K562 (cell line): ENCODE measurements around the gene TFF2. TPM values are rescaled to one million over a fixed set of nuclear protein-coding genes. Genes with fewer than 3 reads are reported as not detected.

ENCODE experiments used
- ATAC-seq: fragments of 200-7000 bp; cut with Tn5 transposase; 3 replicates; pipeline ENCODE4 v1.9.1; 2020; ENCODE audit warnings: moderate library complexity
- BruUV-seq: library from RNA; stranded (reverse); fragments of 400-500 nt; replicated peaks from 2 replicates; lab custom pipeline; 2021; lab: Mats Ljungman, UMichigan
- CTCF ChIA-PET: fragments of 300-600 bp; formaldehyde crosslinking; extraction: SDS; loops from one replicate; lab custom pipeline; 2021; ENCODE audit warnings: low intra/inter-chr PET ratio; lab: Yijun Ruan, JAX
- POLR2A ChIA-PET: fragments of 300-600, 350-650 bp; sonication (Branson Sonifier 250); formaldehyde crosslinking; extraction: SDS; loops from one replicate; lab custom pipeline; 2021; ENCODE audit warnings: antibody characterized with exemption, inconsistent platforms; lab: Yijun Ruan, JAX
- DNase-seq, 4 experiments: peaks; one replicate each; pipeline versions ENCODE4 v3.0.0 to v3.0.0-alpha.2; 2011 to 2018; ENCODE audit warnings: low spot score in 3 of 4, mixed read lengths in 3 of 4; ENCODE audit errors: extremely low read depth in 1 of 4
- FAIRE-seq: peaks from 2 replicates; lab custom pipeline; 2011; peaks lifted over from hg19 to GRCh38; lab: Jason Lieb, UNC
- H2AFZ ChIP-seq: 2 replicates; pipeline ENCODE4 v1.6.0; 2011; ENCODE audit warnings: low read depth, low read length, control low read depth, inconsistent platforms
- H3K27ac ChIP-seq: fragments of 200-600 bp; 3 replicates; pipeline ENCODE4 v1.8.0; 2011; ENCODE audit warnings: low read depth, mild to moderate bottlenecking, control low read depth, inconsistent platforms, low read length, moderate library complexity, mixed read lengths; ENCODE audit errors: extremely low read depth
- H3K27me3 ChIP-seq, 2 experiments: fragments of 300-600 bp in 1 of 2; 2 replicates in 1 of 2; 3 replicates in 1 of 2; pipeline versions ENCODE4 v1.6.0 to v1.8.0; 2011; ENCODE audit warnings: inconsistent platforms in 2 of 2, low read length in 2 of 2, mild to moderate bottlenecking in 1 of 2, mixed read lengths in 1 of 2, moderate library complexity in 1 of 2; ENCODE audit not compliant: control insufficient read depth in 2 of 2, insufficient read depth in 2 of 2
- H3K36me3 ChIP-seq: fragments of 300-600 bp; 3 replicates; pipeline ENCODE4 v1.8.0; 2011; ENCODE audit warnings: mild to moderate bottlenecking, low read length, inconsistent platforms; ENCODE audit not compliant: control insufficient read depth, insufficient read depth
- H3K4me1 ChIP-seq, 2 experiments: fragments of 200-600 bp in 1 of 2; replicated peaks in 1 of 2; 2 replicates in 1 of 2; 3 replicates in 1 of 2; pipeline versions ENCODE4 v1.5.1 to v1.8.0; 2011; ENCODE audit warnings: inconsistent platforms in 2 of 2, low read length in 2 of 2, mild to moderate bottlenecking in 1 of 2, mixed read lengths in 1 of 2, moderate library complexity in 1 of 2; ENCODE audit not compliant: control insufficient read depth in 2 of 2, insufficient read depth in 2 of 2
- H3K4me2 ChIP-seq: 2 replicates; pipeline ENCODE4 v1.6.1; 2011; ENCODE audit warnings: low read length, control low read depth, inconsistent platforms, mixed read lengths; ENCODE audit not compliant: insufficient read depth
- H3K4me3 ChIP-seq: fragments of 200-600 bp; sonication (generic), shearing (Covaris generic); 2 replicates; pipeline ENCODE4 v1.5.1; 2016; ENCODE audit warnings: control low read depth, inconsistent platforms
- H3K79me2 ChIP-seq: fragments of 200-600 bp; 3 replicates; pipeline ENCODE4 v1.8.0; 2011; ENCODE audit warnings: low read length, inconsistent platforms; ENCODE audit not compliant: control insufficient read depth, insufficient read depth
- H3K9ac ChIP-seq, 2 experiments: 2 replicates each; pipeline versions ENCODE4 v1.6.0 to v1.6.1; 2011; ENCODE audit warnings: low read depth in 2 of 2, low read length in 2 of 2, control low read depth in 1 of 2, inconsistent platforms in 1 of 2, mild to moderate bottlenecking in 1 of 2, mixed read lengths in 1 of 2; ENCODE audit not compliant: insufficient read depth in 1 of 2
- H3K9me1 ChIP-seq: one replicate; pipeline ENCODE4 v1.6.0; 2011; ENCODE audit warnings: inconsistent platforms, mild to moderate bottlenecking, low read length, moderate library complexity; ENCODE audit not compliant: control insufficient read depth, insufficient read depth
- H3K9me3 ChIP-seq: replicated peaks from 2 replicates; pipeline ENCODE4 v1.5.1; 2011; ENCODE audit warnings: low read depth, low read length, inconsistent platforms; ENCODE audit not compliant: control insufficient read depth, insufficient read depth
- H4K20me1 ChIP-seq: replicated peaks from 2 replicates; pipeline ENCODE4 v1.6.1; 2011; ENCODE audit warnings: low read length, inconsistent platforms, mixed read lengths; ENCODE audit not compliant: control insufficient read depth, insufficient read depth
- ETV5 ChIP-seq: sonication (generic); formaldehyde crosslinking; IDR thresholded peaks from 2 replicates; pipeline ENCODE4 v1.4.0; 2020; ENCODE audit warnings: low read depth, mild to moderate bottlenecking, missing genetic modification reagents
- HNRNPK ChIP-seq: fragments of 200-400 bp; formaldehyde crosslinking; IDR thresholded peaks from one replicate; pipeline ENCODE4 v1.6.1; 2018; ENCODE audit warnings: mild to moderate bottlenecking, low read depth, low read length; ENCODE audit not compliant: poor library complexity, severe bottlenecking
- KLF13 ChIP-seq: fragments of 450-650 bp; IDR thresholded peaks from 2 replicates; pipeline ENCODE4 v1.6.1; 2016; ENCODE audit warnings: missing genetic modification characterization, low read depth, mild to moderate bottlenecking, missing compliant biosample characterization, moderate library complexity, borderline replicate concordance
- NCOA1 ChIP-seq: fragments of 450-650 bp; IDR thresholded peaks from 2 replicates; pipeline ENCODE4 v1.6.1; 2016; ENCODE audit warnings: low read depth
- TSC22D4 ChIP-seq: fragments of 450-650 bp; IDR thresholded peaks from 2 replicates; pipeline ENCODE4 v1.6.1; 2016; ENCODE audit warnings: missing genetic modification characterization, missing biosample characterization, control low read depth
- ZBTB8A ChIP-seq: fragments of 450-650 bp; IDR thresholded peaks from 2 replicates; pipeline ENCODE4 v1.6.1; 2018; ENCODE audit warnings: mild to moderate bottlenecking, moderate library complexity; ENCODE audit not compliant: partially characterized antibody
- ZNF175 ChIP-seq: fragments of 200-800 bp; sonication (Bioruptor generic); IDR thresholded peaks from 2 replicates; pipeline ENCODE4 v1.6.1; 2016; ENCODE audit warnings: low read depth, mild to moderate bottlenecking, missing genetic modification characterization, missing compliant biosample characterization
- WGBS: fragments of 100-300 bp; shearing (Covaris generic); methylation state at CpG from one replicate; pipeline ENCODE4 v1.1.6; 2016; ENCODE audit warnings: low coverage, mixed read lengths; ENCODE audit not compliant: insufficient coverage; ENCODE audit errors: missing lambda C conversion rate; 5-methylcytosine and 5-hydroxymethylcytosine counted together
- in situ Hi-C: fragments of 300-500 bp; cut with MboI; formaldehyde crosslinking; loops from 4 replicates; pipeline ENCODE4 v1.15.0; 2018; ENCODE audit warnings: inconsistent platforms, mixed read lengths
- intact Hi-C: fragments of 100-400 bp; cut with micrococcal nuclease; formaldehyde crosslinking; loops from 2 replicates; pipeline ENCODE4 v1.14.2; 2022
- polyA plus RNA-seq, 8 experiments: library from polyadenylated mRNA; depleted of rRNA in 4 of 8; stranded (reverse) in 5 of 8; unstranded in 3 of 8; fragments of >200 nt; fragmentation: Nextera tagmentation in 2 of 8; fragmentation: Illumina TruSeq in 1 of 8; extraction: Ambion mirVana in 2 of 8; extraction: Trizol in 1 of 8; gene quantifications; 2 replicates each; pipeline versions ENCODE4 v1.2.1 to v1.2.3, GENCODE V29; 2011 to 2014; ENCODE audit warnings: inconsistent platforms in 1 of 8, missing spikeins in 1 of 8
- total RNA-seq, 7 experiments: library from RNA; depleted of rRNA in 6 of 7; stranded (reverse); fragments of >200 nt in 6 of 7; fragmentation: Illumina TruSeq in 2 of 7; extraction: Trizol in 2 of 7; gene quantifications; 2 replicates each; pipeline versions ENCODE4 v1.2.1 to v1.2.3, GENCODE V29; 2011 to 2021; ENCODE audit warnings: low replicate concordance in 1 of 7
- TF ChIP-seq, protein P1 (sequence below): fragments of 250-450 bp; sonication (Bioruptor Pico); IDR thresholded peaks from 2 replicates; pipeline ENCODE4 v1.5.0; 2022; ENCODE audit warnings: mild to moderate bottlenecking
- TF ChIP-seq, protein P2 (sequence below), 3 experiments: IDR thresholded peaks in 2 of 3; conservative IDR thresholded peaks in 1 of 3; 2 replicates each; pipeline ENCODE4 v1.5.1; 2011 to 2012; ENCODE audit warnings: low read length in 3 of 3, mild to moderate bottlenecking in 3 of 3, control low read depth in 2 of 3, improper control_type of control experiment in 1 of 3, inconsistent platforms in 1 of 3, low read depth in 1 of 3, mixed read lengths in 1 of 3, moderate library complexity in 1 of 3; ENCODE audit not compliant: insufficient read depth in 2 of 3
- TF ChIP-seq, protein P3 (sequence below): fragments of 250-450 bp; sonication (Bioruptor Pico); IDR thresholded peaks from 2 replicates; pipeline ENCODE4 v1.4.0; 2020; ENCODE audit warnings: mild to moderate bottlenecking, moderate library complexity

Gene TFF2
- total and polyA plus RNA-seq, 9 of the 15 experiments (the other 6 are each of a cell fraction or from before 2014, with no cell fraction given) = not detected

DNA sequence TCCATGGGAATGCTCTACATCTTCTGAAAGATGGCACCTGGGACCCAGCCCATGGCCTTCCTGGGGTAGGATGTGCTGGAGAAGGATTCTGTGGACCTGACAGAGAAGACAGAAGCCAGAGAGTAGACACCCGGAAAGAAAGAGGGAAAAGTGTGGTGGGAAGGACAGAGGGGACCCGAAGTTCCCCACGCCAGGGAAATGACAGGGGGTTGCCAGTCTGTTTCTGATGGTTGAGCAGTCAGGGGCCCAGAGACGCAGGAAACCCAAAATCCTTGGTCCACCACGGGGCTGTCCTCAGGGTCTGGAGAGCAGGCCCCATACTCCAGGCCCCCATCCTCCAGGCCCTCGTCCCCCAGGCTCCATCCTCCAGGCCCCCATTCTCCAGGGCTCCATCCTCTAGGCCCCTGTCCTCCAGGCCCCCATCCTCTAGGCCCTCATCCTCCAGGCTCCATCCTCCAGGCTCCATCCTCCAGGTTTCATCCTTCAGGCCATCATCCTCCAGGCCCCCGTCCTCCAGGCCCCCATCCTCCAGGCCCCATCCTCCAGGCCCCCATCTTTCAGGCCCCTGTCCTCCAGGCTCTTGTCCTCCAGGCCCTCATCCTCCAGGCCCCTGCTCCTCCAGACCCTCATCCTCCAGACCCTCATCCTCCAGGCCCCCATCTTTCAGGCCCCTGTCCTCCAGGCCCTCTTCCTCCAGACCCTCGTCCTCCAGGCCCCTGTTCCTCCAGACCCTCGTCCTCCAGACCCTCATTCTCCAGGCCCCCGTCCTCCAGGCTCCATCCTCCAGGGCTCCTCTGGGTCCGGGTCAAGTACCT lies 1.0 kb upstream of the TFF2 start:
- no peak for FAIRE-seq
- H3K4me1 ChIP-seq = peaks cover 0 to 4% of the 10 kb centered on the region in 2 experiments; a peak in 1 of 5 replicates
- H3K36me3 ChIP-seq = no peaks in the 10 kb centered on the region
- H3K4me2 ChIP-seq = no peak overlapping the region
- H3K9ac ChIP-seq = no peak overlapping the region
- ChIA-PET POLR2A (no interaction called here), CTCF (no interaction called here)
- DNase-seq = no peak
- no peaks in the 10 kb centered on the region; the same call in 1 of the 2 replicates for H4K20me1 ChIP-seq
- H2AFZ ChIP-seq = no peak overlapping the region
- H3K27me3 ChIP-seq = peaks cover 21 to 55% of the 10 kb centered on the region in 2 experiments
- WGBS = under 1% methylated on average over 11 of the region's 11 CpGs
- BruUV-seq = no TSS peak
- no peak for ATAC-seq
- H3K79me2 ChIP-seq = no peaks in the 10 kb centered on the region
- H3K9me3 ChIP-seq = 0 out of 2 replicates have a peak, but pooled peaks cover 2% of the 10 kb centered on the region
- no peaks in the 10 kb centered on the region for H3K9me1 ChIP-seq
- in situ Hi-C loops (no loop called here), intact Hi-C loops (no loop called here)
- H3K4me3 ChIP-seq = no peak overlapping the region
- H3K27ac ChIP-seq = no peak overlapping the region
- TF ChIP-seq HNRNPK (no peak), ETV5 (no peak), KLF13 (tag) (no peak), ZBTB8A (no peak), NCOA1 (no peak), TSC22D4 (no peak), ZNF175 (CRISPR knock-in tag) (no peak)
- TF ChIP-seq, protein P1, sequence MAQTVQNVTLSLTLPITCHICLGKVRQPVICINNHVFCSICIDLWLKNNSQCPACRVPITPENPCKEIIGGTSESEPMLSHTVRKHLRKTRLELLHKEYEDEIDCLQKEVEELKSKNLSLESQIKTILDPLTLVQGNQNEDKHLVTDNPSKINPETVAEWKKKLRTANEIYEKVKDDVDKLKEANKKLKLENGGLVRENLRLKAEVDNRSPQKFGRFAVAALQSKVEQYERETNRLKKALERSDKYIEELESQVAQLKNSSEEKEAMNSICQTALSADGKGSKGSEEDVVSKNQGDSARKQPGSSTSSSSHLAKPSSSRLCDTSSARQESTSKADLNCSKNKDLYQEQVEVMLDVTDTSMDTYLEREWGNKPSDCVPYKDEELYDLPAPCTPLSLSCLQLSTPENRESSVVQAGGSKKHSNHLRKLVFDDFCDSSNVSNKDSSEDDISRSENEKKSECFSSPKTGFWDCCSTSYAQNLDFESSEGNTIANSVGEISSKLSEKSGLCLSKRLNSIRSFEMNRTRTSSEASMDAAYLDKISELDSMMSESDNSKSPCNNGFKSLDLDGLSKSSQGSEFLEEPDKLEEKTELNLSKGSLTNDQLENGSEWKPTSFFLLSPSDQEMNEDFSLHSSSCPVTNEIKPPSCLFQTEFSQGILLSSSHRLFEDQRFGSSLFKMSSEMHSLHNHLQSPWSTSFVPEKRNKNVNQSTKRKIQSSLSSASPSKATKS (CRISPR knock-in tag) = no peak
- TF ChIP-seq, protein P2, sequence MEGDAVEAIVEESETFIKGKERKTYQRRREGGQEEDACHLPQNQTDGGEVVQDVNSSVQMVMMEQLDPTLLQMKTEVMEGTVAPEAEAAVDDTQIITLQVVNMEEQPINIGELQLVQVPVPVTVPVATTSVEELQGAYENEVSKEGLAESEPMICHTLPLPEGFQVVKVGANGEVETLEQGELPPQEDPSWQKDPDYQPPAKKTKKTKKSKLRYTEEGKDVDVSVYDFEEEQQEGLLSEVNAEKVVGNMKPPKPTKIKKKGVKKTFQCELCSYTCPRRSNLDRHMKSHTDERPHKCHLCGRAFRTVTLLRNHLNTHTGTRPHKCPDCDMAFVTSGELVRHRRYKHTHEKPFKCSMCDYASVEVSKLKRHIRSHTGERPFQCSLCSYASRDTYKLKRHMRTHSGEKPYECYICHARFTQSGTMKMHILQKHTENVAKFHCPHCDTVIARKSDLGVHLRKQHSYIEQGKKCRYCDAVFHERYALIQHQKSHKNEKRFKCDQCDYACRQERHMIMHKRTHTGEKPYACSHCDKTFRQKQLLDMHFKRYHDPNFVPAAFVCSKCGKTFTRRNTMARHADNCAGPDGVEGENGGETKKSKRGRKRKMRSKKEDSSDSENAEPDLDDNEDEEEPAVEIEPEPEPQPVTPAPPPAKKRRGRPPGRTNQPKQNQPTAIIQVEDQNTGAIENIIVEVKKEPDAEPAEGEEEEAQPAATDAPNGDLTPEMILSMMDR (IDR thresholded peaks at IDR 0.05 in 2 of 3, conservative IDR thresholded peaks at IDR 0.05 in 1 of 3; ENCODE audit: insufficient read depth in 2 of 3, low read depth in 1 of 3, low read length in 3 of 3) = no peak
- TF ChIP-seq, protein P3, sequence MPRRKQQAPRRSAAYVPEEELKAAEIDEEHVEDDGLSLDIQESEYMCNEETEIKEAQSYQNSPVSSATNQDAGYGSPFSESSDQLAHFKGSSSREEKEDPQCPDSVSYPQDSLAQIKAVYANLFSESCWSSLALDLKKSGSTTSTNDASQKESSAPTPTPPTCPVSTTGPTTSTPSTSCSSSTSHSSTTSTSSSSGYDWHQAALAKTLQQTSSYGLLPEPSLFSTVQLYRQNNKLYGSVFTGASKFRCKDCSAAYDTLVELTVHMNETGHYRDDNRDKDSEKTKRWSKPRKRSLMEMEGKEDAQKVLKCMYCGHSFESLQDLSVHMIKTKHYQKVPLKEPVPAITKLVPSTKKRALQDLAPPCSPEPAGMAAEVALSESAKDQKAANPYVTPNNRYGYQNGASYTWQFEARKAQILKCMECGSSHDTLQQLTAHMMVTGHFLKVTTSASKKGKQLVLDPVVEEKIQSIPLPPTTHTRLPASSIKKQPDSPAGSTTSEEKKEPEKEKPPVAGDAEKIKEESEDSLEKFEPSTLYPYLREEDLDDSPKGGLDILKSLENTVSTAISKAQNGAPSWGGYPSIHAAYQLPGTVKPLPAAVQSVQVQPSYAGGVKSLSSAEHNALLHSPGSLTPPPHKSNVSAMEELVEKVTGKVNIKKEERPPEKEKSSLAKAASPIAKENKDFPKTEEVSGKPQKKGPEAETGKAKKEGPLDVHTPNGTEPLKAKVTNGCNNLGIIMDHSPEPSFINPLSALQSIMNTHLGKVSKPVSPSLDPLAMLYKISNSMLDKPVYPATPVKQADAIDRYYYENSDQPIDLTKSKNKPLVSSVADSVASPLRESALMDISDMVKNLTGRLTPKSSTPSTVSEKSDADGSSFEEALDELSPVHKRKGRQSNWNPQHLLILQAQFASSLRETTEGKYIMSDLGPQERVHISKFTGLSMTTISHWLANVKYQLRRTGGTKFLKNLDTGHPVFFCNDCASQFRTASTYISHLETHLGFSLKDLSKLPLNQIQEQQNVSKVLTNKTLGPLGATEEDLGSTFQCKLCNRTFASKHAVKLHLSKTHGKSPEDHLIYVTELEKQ (CRISPR knock-in tag) = no peak
